ENCODE data around the gene TNIK. TPM values are rescaled to one million over a fixed set of nuclear protein-coding genes. Genes with fewer than 3 reads are reported as not detected.

The TNIK gene
- polyA plus RNA-seq, 1 donor from 2014 or later = 19.3 TPM

- Histone ChIP-seq H3K79me2 (replicated peaks; ENCODE audit: insufficient read depth, low read length) (no peaks in the 10 kb centered on the region), H3K4me2 (ENCODE audit: low read length) (no peak overlapping the region), H3K27ac (ENCODE audit: low read length) (no peak overlapping the region), H3K9me2 (ENCODE audit: insufficient read depth, low read length) (no peaks in the 10 kb centered on the region), H3K4me3 (ENCODE audit: low read length) (no peak overlapping the region), H3K36me3 (ENCODE audit: insufficient read depth, low read length) (no peaks in the 10 kb centered on the region), H4K20me1 (ENCODE audit: insufficient read depth) (no peaks in the 10 kb centered on the region), H3K9ac (ENCODE audit: low read length) (no peak overlapping the region), H3K9me3 (ENCODE audit: low read length) (no peaks in the 10 kb centered on the region), H3K27me3 (ENCODE audit: insufficient read depth, low read depth, low read length) (no peaks in the 10 kb centered on the region), H3F3A (ENCODE audit: insufficient read depth, low read length, poor library complexity, severe bottlenecking) (no peaks in the 10 kb centered on the region), H2AFZ (ENCODE audit: low read depth, low read length) (no peak overlapping the region)
- TF ChIP-seq EP300 (conservative IDR thresholded peaks at IDR 0.05; ENCODE audit: poor library complexity, severe bottlenecking) = no peak
- TF ChIP-seq EZH2 (IDR thresholded peaks at IDR 0.05; ENCODE audit: borderline replicate concordance, insufficient read depth, low read length, poor library complexity, severe bottlenecking) = no peak
- TF ChIP-seq TAF1 (IDR thresholded peaks at IDR 0.05; ENCODE audit: low read depth) = no peak
- no peak for TF ChIP-seq CTCF (IDR thresholded peaks at IDR 0.05; ENCODE audit: poor library complexity, severe bottlenecking)
- no peak for TF ChIP-seq RAD21 (conservative IDR thresholded peaks at IDR 0.05)
- no peak for TF ChIP-seq POLR2AphosphoS5 (IDR thresholded peaks at IDR 0.05)
- TF ChIP-seq SMC3 (conservative IDR thresholded peaks at IDR 0.05; ENCODE audit: poor library complexity) = no peak
- no peak for TF ChIP-seq MXI1 (conservative IDR thresholded peaks at IDR 0.05; ENCODE audit: poor library complexity, severe bottlenecking)
- no peak for TF ChIP-seq REST (IDR thresholded peaks at IDR 0.05; ENCODE audit: borderline replicate concordance)
Observed at GRCh38 chr3:171412054-171412453, 48.2 kb downstream of the TNIK start.

- no peak overlapping the region for H3K27ac ChIP-seq (ENCODE audit: low read length)
- no peaks in the 10 kb centered on the region for H3K9me3 ChIP-seq (ENCODE audit: low read length)
Observed at GRCh38 chr3:171410186-171410585, 50.0 kb downstream of the TNIK start.

More at GRCh38 chr3:171410186-171410585, 50.0 kb downstream of the TNIK start:
- H3K36me3 ChIP-seq (ENCODE audit: insufficient read depth, low read length) = no peaks in the 10 kb centered on the region
- H3K79me2 ChIP-seq (replicated peaks; ENCODE audit: insufficient read depth, low read length) = no peaks in the 10 kb centered on the region
- no peaks in the 10 kb centered on the region for H3F3A ChIP-seq (ENCODE audit: insufficient read depth, low read length, poor library complexity, severe bottlenecking)
- no peaks in the 10 kb centered on the region for H3K9me2 ChIP-seq (ENCODE audit: insufficient read depth, low read length)
- TF ChIP-seq EP300 (conservative IDR thresholded peaks at IDR 0.05; ENCODE audit: poor library complexity, severe bottlenecking) = no peak
- TF ChIP-seq SMC3 (conservative IDR thresholded peaks at IDR 0.05; ENCODE audit: poor library complexity) = no peak
- TF ChIP-seq REST (IDR thresholded peaks at IDR 0.05; ENCODE audit: borderline replicate concordance) = no peak
- TF ChIP-seq TAF1 (IDR thresholded peaks at IDR 0.05; ENCODE audit: low read depth) = no peak
- TF ChIP-seq EZH2 (IDR thresholded peaks at IDR 0.05; ENCODE audit: borderline replicate concordance, insufficient read depth, low read length, poor library complexity, severe bottlenecking) = no peak
- TF ChIP-seq RAD21 (conservative IDR thresholded peaks at IDR 0.05) = no peak
- TF ChIP-seq MXI1 (conservative IDR thresholded peaks at IDR 0.05; ENCODE audit: poor library complexity, severe bottlenecking) = no peak
- TF ChIP-seq POLR2AphosphoS5 (IDR thresholded peaks at IDR 0.05) = no peak
- no peak for TF ChIP-seq CTCF (IDR thresholded peaks at IDR 0.05; ENCODE audit: poor library complexity, severe bottlenecking)
- H3K4me3 ChIP-seq (ENCODE audit: low read length) = no peak overlapping the region
- no peaks in the 10 kb centered on the region for H4K20me1 ChIP-seq (ENCODE audit: insufficient read depth)
- no peak overlapping the region for H3K9ac ChIP-seq (ENCODE audit: low read length)
- H3K27me3 ChIP-seq (ENCODE audit: insufficient read depth, low read depth, low read length) = no peaks in the 10 kb centered on the region
- no peak overlapping the region for H2AFZ ChIP-seq (ENCODE audit: low read depth, low read length)
- H3K4me2 ChIP-seq (ENCODE audit: low read length) = no peak overlapping the region
